ENCODE results near the gene CCDC33.

Gene CCDC33

DNA sequence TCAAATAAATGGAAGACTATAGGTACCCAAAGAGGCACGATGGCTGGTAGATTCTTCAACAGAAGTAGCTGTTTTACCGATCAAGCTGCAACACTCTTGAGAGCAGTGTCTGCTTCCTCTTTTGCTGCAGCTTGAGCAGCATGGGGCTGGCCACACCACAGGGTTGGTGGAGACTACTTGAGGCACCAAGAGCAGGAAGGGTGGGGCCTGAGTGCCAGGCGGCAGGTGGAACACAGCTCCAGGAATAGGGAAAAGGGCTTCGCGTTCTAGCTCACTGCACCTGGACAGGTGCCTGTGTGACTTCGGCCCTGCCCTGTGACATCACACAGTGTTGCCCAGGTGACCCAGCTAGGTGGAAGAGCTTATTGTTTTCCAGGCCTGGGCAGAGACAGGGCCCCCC, at the start of gene CCDC33:
Gene CCDC33, plus strand, starts transcription at position 365 of the 400 bp plus-strand sequence. CDS start 394 bp downstream, outside the sequence.
- no peak for DNase-seq (ENCODE audit: low read depth in 2 of 2)

- DNase-seq (ENCODE audit: low read depth in 2 of 2) = no peak
Measured at GRCh38 chr15:74188216-74188615, 47.9 kb upstream of the CCDC33 start.

GRCh38 chr15:74191798-74192197, 44.3 kb upstream of the CCDC33 start:
- no peak for DNase-seq (ENCODE audit: low read depth in 2 of 2)

DNA sequence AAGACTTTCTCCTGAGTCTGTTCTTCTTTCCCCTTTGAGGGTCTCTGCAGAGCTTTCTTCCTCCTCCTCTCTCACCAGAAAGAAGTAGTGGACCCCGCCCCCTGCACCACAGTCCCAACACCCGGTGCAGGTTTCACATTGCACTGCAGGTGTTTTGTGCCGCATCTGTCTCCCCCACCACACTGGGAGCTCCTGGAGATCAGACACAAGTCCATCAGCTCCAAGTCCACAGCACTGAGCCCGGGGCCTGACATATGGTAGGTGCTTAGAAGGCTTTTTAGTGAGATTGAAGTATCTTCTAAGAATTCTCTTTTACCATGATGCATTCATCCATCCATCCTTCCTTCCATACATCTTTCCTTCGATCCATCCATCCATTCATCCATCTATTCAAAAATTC, 43.4 kb upstream of the CCDC33 start:
- DNase-seq (ENCODE audit: low read depth in 2 of 2) = no peak

GRCh38 chr15:74193299-74193718, 42.8 kb upstream of the CCDC33 start:
- DNase-seq (ENCODE audit: low read depth in 2 of 2) = no peak

DNA sequence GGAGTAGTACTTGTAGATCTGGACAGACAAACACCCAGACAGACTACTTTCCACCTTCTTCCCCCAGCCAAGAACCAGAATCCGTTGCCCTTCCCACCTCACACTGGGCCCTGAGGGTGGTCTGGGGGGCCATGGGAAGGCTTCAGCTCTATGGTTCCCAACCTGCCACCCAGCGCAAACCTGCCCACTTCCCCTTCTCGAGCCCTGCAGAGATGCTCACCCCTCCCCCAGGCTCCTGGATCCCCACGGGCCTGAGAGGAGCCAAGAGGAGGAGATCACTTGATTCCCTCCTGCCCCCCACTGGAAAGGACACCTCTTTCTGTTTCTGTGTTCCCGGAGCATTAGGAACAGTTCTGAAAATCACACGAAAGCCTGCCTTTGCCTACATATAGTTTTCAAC, 42.2 kb upstream of the CCDC33 start:
- DNase-seq (ENCODE audit: low read depth in 2 of 2) = no peak

DNA sequence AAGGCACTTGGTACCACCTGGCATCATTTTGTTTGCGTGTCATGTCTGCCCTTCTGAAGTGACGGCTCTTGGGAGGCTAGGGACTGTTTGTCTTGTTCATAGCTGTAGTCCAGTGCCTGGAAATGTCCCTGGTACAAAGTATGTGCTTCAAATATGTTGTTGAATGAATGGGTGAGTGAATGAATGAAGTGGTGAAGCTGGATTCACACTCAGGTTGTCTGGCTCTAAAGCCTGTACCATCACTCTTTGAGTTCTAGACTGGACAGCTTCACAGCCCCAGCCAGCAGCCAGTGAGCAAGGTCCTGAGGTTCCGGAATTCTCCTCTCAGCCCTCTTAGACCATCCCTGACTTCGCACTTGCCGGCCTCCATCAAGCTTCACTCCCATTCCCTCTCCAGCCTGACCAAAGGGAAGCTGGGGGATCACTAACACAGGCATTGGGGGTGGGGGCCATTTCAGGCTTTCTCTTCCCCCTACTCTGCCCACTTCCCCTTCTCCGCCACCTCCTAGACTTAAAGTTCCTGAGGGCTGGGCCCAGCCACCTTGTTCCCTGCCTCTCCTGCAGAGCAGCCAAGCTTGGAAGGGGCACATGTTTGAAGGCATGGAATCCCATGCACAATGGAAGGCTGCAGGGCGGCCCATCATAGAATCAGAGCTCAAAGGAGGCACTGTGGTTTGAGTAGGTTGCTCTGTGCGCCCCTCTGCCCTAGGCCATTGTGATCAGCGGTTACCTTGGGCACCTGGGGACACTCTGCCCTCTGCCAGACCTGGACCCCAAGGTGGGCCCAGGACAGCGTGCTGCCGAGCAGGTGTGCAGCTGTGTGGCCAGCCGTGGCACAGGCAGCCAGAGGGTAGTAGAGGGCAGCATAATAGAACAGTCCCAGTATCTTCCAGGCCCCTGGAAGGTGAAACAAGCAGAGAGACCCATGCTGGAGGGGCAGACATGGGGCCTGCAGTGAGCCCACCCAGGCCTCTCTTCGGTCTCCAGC, 41.3 kb upstream of the CCDC33 start:
- DNase-seq (ENCODE audit: low read depth in 2 of 2) = no peak

DNA sequence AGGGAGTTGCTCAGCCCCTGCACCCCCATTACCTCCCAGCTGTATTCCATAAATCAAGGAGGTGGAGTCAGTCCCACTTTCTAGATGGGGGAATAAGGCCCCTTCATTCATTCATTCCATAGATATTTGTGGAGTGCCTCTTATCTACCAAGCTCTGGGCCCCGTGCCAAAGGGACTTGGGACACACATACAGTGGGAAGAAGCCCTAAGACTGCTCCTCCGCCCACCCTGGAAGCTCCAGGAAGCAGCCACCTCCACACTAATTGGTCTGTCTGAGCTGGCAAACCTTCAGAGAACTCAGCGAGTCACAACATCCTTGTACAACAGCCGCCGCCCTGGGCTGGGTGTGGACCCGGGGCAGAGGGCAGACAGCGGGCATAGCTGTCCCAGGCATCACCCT, 40.0 kb upstream of the CCDC33 start:
- no peak for DNase-seq (ENCODE audit: low read depth in 2 of 2)

DNA sequence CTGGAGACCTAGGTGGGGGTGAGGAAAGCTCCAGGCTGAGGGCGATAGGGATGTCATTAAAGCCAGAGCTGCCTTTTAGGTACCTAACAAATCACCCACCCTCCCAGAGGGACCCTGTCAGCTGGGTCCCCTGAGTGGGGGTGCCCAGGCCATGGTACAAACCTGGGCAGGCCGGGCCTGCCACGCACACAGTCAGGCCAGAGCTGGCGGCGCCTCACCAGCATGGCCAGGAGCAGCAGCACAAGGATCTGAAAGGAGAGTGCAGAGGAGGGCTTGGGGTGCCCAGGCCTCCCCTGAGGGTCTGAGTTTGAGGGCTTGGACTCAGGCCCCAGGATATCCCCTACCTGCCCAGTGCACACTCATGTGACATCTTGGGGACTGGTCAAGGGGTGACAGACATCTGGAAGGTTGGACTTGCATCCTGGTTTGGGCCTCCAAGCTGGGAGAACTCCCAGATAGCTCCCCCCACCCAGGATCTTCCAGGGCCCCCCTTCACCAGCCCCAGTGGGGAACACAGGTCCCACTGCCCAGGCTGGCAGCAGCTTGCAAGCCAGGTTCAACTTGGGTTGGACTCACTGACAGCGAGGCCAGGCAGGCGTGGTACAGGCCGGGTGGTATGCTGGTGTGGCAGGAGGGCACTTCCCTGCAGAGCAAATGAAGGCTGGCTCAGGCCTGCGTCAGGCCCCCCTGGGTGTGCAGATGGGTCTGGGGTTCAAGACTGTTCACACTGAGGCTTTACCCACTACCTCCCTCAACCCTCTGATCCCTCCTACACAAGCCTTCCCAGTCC, 38.8 kb upstream of the CCDC33 start:
- no peak for DNase-seq (ENCODE audit: low read depth in 2 of 2)

DNA sequence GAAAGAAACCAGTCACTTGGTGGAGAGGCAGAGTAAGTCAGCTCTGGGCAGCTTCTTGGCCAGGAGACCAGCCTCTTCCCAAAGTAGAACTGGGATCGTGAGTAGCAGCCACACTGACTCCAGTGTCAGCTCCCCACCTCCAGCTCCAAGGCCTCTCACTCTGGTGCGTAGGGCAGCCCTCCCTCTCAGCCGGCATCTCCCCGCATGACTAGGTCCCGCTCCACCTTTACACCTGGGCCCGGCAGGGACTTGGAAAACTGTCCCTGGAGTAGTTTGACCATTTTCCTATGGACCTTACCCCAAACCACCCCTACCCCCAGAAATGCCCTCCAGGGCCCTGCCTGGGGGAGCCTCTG, 36.9 kb upstream of the CCDC33 start:
- DNase-seq (ENCODE audit: low read depth in 2 of 2) = no peak

DNA sequence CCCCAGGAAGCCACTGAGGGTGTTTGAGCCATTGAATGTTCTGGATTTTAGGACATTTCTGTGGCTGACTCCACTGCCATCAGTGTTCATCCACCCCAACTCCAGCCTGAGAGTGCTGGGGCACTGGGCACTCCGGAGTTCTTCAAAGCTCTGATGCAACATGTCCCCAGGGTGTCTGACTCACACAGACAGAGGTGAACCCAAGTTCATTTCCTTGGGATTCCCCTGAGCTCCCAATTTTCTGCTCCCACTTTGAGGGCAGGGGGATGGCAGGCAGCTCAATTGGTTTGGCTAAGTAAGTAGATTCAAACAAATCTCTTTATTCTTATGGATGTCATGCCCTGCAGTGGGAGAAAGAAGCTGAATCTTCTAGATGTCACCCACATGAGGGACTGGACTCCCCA, 35.7 kb upstream of the CCDC33 start:
- no peak for DNase-seq (ENCODE audit: low read depth in 2 of 2)

DNA sequence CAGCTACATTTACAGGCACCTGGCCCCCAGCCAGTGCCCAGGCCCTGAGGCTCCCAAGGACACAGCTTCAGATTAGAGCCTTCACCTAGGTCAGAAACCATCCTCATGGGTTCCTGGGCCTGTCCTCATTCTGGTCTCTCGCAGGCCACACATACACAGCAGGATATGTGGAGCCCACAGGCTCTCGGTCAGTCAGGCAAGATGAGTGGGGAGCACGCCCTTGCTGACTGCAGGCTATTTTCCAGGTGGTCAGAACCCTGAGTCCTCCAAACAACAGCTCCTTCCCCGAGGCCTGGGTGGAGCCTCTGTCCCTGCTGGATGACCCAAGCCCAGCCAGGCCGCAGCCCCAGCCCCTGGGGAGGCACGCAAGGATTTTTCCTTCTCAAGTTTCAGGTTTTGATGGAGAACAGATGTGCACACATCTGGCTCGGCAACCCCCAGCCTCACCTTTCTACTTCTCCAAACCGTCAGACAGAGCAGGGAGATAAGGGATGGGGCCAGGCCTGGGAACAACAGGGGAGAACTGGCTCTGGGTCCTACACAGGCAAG, 35.2 kb upstream of the CCDC33 start:
- DNase-seq (ENCODE audit: low read depth in 2 of 2) = no peak

DNA sequence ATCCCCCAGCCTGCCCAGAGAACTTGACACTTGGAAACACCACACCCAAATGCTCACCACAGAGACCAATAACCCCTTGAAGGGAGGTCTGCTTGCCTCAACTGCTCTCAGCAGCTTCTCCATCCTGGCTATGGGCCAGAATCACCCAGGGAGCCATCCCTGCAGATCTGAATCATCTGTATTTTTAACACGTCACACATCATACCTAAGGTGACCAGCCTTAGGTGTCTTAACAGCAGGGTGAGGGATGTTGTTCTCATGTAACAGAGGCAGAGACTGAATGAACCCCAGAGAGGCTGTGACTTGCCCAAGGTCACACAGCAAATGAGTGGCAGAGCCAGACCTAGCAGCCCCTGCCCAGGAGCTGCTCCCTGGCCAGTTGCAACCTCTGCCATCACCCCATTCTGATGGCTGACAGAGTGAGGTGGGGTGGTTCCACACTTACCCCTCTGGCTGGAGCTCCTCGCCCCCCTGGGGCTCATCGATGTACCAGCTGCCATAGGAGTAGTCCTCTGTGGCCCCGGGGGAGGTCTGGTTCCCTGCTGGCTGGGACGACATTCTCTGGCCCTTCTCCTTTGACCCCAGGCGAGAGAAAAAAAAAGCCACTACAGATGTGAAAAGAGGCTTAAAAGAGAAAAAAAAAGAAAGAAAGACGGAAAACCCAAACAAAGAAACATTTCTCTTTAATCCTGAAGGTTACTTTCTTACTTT, 34.3 kb upstream of the CCDC33 start:
- DNase-seq (ENCODE audit: low read depth in 2 of 2) = no peak

DNA sequence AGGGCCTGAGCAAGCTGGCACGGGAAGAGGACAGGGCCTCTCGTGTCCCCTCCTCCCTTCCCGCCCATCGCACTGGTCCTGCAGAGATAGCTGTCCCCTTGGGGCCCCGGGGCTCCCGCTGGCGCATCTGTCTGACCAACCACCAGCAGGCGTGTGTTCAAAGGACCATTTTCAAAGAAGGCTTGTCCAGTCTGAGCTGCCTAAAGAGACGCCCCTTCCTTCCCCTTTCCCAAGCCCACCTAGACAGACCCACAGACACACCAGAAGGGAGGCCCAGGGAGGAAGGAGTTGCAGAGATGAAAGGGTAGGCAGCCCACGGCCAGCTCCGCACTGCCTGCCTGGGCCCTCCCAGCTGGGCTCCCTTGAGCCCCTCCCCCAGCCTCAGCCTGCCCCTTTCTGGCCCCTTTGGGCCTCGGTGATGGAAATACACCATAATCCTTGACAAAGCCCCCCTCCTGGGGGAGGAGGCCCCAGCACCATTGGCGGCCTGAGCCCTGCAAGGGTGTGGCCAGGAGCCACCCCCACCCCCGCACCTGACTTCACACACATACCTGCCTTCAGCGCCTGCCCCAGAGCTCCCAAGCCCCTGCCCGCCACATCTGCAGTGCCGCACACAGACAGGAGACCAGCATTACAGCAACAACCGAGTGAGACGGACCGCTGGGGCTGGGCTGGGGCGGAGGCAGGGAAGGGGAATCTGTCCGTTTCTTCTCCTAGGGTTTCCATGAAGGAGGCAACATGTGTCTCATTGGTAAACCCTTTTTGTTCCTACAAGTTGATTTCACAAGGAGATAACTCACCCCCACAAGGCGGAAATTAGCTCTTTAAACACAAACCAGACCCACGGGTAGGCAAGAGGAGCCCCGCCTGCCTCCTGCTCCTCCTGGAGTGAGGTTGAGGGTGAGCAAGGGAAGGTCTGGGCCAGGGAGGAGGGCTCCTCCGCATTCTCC, 33.4 kb upstream of the CCDC33 start, which contains the start of gene STRA6:
Gene STRA6, minus strand, starts transcription at position 336 of the 950 bp plus-strand sequence. CDS start 520 bp downstream, outside the sequence.
- DNase-seq (ENCODE audit: low read depth in 2 of 2) = no peak

- no peak for DNase-seq (ENCODE audit: low read depth in 2 of 2)
Measured at GRCh38 chr15:74203914-74204431, 32.2 kb upstream of the CCDC33 start.

DNA sequence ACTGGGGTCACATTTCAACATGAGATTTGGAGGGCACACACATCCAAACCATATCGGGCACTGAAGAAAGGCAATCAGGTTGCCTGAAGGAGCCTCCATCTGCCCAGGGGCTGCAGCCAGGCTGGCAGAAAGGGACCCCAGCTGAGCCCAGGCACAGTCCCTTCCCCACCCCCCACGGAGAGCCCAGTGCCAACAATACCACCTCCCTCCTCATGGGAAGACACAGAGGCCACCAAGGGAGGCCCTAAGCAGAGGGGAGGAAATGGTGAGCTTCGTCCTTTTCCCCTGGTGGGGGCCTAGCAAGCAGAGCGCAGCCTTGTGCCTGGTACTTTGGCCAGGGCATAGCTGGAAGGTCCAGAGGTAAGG, 30.6 kb upstream of the CCDC33 start:
- DNase-seq (ENCODE audit: low read depth in 2 of 2) = no peak

GRCh38 chr15:74206801-74207281, 29.3 kb upstream of the CCDC33 start:
- no peak for DNase-seq (ENCODE audit: low read depth in 2 of 2)

GRCh38 chr15:74207652-74208440, 28.3 kb upstream of the CCDC33 start:
- no peak for DNase-seq (ENCODE audit: low read depth in 2 of 2)

GRCh38 chr15:74208496-74208895, 27.6 kb upstream of the CCDC33 start:
- no peak for DNase-seq (ENCODE audit: low read depth in 2 of 2)
